ENCODE results near the gene SMAD6.

Gene SMAD6

GRCh38 chr15:66704019-66704802 lies 2.2 kb downstream of the SMAD6 start:
- no peak for DNase-seq

GRCh38 chr15:66704803-66705153 lies 2.7 kb downstream of the SMAD6 start:
- no peak for DNase-seq

GRCh38 chr15:66705277-66706146 lies 3.5 kb downstream of the SMAD6 start:
- no peak for DNase-seq

GRCh38 chr15:66706225-66706732 lies 4.2 kb downstream of the SMAD6 start:
- DNase-seq: no peak

GRCh38 chr15:66706840-66707239 lies 4.8 kb downstream of the SMAD6 start:
- DNase-seq: no peak

- no peak for DNase-seq
These were observed 5.5 kb downstream of the SMAD6 start for GRCh38 chr15:66707310-66708082.

GRCh38 chr15:66708389-66708788 lies 6.4 kb downstream of the SMAD6 start:
- no peak for DNase-seq

DNA sequence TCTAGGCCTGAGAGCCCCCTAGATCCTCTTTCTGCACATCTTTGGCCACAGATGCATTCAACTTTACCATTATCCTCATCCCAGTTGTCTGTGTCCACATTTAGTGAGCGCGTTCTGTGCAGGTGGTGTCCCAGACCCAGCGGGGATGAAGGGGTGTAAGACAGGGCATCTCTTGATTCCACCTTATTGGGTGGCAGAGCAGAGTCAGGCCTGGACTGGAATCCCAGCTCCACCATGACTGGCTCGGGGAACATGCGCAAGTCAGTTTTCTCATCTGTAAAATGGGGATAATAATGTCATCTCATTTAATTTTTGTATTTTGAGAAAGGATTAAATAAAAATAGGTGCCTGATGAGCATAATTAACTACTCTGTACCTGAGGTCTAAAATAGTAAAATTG lies 7.8 kb downstream of the SMAD6 start:
- DNase-seq: no peak

DNA sequence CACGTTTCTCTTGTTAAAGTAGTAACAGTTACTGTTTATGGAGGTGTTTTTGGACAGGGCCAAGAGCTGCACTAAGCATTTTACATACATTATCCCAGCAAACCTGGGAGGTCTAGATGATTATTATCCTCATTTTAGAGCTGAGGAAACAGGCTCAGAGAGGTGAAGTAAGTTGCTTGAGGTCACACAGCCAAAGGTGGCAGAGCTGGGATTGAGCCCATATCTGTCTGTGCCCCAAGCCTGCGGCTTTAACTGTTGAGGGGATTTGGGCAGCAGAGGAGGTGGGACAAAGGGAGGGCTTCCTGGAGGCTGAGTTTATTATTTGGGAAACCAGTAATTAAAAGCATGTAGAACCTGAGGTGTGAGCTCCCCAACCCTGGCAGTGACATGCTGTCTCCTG lies 9.2 kb downstream of the SMAD6 start:
- DNase-seq: no peak

GRCh38 chr15:66711862-66712261 lies 9.8 kb downstream of the SMAD6 start:
- DNase-seq: no peak

DNA sequence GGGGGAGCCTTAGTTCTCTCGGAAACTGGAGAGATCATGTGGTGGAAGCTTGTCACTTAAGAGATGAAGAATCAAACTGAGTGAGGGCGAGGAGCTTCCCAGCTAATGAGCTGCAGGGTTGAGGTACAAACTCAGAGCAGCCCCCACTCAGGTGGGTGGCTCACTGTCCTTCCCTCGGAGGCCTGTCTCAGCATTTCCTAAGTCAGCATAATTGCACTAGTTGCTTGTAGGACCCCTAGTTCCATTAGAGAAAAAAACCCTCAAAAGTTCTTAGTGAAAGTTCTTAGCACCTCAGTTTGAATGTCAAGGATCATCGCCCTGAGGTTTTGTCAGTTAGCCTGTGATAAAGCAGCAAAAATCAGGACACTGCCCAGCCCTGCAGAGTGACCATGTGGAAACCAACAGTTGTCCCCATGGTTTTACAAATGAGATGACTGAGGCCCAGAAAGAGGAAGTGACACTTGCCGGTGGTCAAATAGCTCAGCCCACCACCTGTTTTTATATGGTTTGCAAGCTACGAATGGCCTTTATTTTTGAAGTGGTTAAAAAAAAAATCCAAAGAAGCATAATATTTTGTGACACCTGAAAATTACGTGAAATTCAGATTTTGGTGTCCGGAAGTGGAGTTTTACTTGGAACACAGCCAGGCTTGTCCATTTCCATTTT lies 11.9 kb downstream of the SMAD6 start:
- DNase-seq: no peak

- no peak for DNase-seq
These were observed 12.5 kb downstream of the SMAD6 start for GRCh38 chr15:66714543-66714981.

- DNase-seq: no peak
These were observed 13.2 kb downstream of the SMAD6 start for GRCh38 chr15:66715181-66715624.

DNA sequence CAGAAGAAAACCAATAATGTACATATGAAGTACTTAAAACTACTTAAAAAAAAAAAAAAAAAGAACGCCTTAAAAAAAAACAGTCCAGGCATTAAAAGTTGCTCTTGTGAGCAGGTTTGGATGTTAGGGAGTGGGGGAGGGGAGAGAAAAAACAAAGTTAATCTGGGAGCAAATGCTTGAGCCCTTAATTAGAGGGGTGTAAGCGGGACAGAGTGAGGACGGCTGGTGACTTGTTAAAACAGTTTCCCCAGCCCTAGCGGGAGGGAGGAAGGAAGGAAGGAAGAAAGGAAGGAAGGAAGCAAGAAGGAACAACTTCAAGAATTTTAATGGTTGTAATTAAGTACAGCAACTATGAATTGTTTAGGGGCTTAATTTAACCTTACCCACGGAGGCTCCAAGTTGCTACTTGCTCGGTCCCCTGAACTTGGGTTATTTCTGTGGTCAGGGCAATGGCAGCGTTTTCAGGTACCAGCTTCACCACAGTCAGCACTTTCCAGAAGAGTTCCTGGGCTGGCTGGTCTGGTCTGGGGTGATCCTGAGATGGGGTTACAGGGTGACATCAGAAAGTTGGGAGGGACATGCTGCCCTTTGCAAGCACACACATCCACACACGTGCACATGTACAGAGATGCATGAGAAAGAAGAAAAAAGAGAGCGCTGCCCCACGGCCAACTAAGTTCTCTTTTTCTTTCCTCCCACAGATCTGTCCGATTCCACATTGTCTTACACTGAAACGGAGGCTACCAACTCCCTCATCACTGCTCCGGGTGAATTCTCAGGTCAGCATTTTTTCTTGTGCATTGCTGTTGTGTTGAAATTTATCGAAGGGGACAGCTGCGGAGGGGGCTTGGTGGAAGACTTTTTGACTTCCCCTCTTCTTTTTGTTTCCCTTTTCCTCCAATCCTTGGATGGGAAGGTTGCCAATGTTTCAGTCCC lies 14.0 kb downstream of the SMAD6 start:
- DNase-seq: no peak

DNA sequence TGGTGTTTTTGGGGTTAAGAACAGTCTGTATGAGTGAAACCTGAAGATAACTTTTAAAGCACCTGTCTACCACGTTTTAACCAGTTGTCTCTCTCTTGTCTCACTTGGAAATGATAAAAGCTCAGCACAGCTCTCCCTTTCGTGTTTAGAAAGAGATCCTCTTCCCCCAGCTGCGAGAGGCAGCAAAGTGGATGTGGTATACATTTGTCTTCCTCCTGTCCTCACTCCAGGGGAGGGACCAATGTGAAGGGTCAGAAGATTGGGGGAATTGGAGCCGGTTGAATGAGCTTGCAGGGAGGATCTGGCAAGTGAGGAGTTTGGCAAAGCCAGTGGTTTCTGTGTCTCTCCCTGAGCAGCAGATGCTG lies 14.6 kb downstream of the SMAD6 start:
- DNase-seq: no peak

- DNase-seq: no peak
These were observed 16.4 kb downstream of the SMAD6 start for GRCh38 chr15:66718220-66718988.

GRCh38 chr15:66719471-66719870 lies 17.4 kb downstream of the SMAD6 start:
- no peak for DNase-seq

DNA sequence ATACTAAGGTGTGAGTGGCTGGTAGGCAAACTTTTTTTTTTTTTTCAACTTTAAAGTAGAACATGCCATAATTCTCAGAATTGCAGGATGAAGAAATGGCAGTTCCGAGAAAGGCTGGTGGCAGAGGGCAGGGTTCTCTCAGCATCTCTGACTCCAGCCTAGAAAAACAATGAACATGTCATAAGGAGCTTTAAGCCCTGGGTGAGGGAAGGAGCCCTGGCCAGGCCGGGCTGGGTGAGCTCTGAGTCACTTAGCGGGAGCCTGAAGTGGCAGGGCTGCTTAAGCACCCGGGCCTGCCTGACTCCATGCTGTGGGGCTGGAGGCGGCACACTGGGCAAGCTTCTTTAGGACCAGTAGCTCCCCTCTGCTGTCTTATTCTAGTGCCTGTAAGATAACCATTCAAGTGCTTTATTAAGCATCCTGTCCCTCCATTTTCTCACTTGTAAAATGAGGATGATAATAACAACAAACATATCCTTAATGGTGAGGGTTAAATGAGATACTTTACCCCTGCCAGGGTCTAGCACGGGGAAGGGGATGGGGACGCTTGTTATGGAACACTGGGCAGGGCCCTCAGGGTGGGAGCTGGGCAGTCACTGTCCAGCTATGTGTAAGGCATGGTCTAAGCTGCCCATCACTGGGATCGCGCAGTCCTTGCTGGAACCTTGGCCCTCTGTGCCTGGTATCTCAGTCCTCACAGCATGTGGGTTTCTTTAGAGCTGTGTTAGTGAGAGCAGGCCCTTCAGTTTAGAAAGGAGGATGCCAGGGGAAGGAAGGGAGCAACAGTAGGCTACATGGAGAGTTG lies 18.4 kb downstream of the SMAD6 start:
- DNase-seq: no peak

DNA sequence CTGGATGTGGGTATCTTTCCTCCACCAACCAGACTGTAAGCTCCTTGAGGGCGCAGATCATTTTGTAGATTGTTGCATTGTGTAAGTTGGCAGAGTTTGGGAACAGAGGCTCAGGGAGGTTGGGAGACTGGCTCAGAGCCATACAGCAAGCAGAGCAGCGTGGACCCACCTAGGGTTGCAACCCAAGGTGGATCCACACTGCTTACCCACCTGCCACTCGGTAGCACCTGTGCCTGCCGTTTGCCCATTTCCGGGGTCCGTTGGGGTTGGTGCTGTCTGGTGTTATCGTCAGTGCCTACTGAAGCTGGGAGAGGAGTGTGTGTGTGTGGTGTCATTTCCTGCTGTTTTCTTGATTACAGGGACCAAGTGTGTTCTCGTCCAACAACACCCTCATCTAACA lies 19.0 kb downstream of the SMAD6 start:
- DNase-seq: no peak

- DNase-seq: no peak
These were observed 19.5 kb downstream of the SMAD6 start for GRCh38 chr15:66721501-66721937.

Measured in NCI-H774 (cell line).